HG02798 (cell line): Measurements from ENCODE around the gene TJAP1.

Experiments used
- ATAC-seq: cut with Tn5 transposase; IDR thresholded peaks from one replicate; pipeline ENCODE4 v1.9.1; 2021; ENCODE audit warnings: mild to moderate bottlenecking; ENCODE audit not compliant: unreplicated experiment, poor library complexity

Gene TJAP1

GRCh38 chr6:43499028-43499815 is 21.9 kb downstream of the TJAP1 start:
- ATAC-seq, result no peak

- ATAC-seq, result no peak
Observed at GRCh38 chr6:43500921-43501320, 23.6 kb downstream of the TJAP1 start.

GRCh38 chr6:43502666-43503065 is 25.3 kb downstream of the TJAP1 start:
- ATAC-seq, result no peak

DNA sequence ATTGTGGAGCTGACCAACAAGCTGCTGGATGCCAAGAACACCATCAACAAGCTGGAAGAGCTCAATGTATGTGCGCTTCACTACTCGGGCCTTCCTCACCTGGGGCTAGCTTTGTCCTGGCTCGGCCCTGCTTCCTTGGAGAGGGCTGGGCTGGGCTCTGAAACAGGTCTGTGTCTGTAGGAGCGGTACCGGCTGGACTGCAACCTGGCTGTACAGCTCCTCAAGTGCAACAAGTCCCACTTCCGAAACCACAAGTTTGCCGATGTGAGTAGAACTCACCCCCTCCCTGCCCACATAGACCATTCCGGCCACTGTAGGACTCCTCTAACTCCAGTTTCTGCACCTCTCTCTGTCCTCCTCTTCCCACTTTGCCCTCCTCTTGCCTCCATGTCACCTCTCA is 26.1 kb downstream of the TJAP1 start:
- ATAC-seq, result no peak

DNA sequence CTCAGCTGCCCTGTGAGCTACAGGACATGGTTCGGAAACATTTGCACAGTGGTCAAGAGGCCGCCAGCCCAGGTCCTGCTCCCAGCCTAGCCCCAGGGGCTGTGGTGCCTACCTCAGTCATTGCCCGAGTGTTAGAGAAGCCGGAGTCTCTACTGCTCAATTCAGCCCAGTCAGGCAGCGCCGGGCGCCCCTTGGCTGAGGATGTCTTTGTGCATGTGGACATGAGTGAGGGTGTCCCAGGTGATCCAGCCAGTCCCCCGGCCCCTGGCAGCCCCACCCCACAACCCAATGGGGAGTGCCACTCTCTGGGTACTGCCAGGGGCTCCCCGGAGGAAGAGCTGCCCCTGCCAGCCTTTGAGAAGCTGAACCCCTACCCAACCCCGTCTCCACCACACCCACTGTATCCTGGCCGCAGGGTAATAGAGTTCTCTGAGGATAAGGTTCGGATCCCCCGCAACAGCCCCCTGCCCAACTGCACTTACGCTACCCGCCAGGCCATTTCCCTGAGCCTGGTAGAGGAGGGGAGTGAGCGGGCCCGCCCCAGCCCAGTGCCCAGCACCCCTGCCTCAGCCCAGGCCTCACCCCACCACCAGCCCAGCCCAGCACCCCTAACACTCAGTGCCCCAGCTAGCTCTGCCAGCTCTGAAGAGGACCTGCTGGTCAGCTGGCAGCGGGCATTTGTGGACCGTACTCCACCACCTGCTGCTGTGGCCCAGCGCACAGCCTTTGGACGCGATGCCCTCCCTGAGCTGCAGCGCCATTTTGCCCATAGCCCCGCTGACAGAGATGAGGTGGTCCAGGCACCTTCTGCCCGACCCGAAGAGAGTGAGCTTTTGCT is 27.6 kb downstream of the TJAP1 start:
- ATAC-seq, result no peak

DNA sequence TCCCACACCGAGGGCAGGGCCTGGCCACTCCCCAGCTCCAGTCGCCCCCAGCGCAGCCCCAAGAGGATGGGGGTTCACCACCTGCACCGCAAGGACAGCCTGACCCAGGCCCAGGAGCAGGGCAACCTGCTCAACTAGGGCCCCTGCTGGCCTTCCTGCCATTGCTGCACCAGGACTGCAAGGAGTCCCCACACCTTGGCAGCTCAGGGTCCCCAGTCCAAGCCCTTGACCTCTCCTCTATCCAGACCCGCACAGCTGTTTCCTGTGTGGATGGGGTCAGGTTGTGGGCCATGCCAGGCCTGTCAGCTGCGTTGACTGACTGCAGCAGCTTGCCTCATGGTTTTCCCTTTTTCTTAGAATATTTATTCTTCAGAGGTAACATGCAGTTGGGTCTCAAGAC is 28.3 kb downstream of the TJAP1 start:
- ATAC-seq, result no peak

- ATAC-seq, result no peak
Observed at GRCh38 chr6:43506171-43506570, 28.8 kb downstream of the TJAP1 start.

DNA sequence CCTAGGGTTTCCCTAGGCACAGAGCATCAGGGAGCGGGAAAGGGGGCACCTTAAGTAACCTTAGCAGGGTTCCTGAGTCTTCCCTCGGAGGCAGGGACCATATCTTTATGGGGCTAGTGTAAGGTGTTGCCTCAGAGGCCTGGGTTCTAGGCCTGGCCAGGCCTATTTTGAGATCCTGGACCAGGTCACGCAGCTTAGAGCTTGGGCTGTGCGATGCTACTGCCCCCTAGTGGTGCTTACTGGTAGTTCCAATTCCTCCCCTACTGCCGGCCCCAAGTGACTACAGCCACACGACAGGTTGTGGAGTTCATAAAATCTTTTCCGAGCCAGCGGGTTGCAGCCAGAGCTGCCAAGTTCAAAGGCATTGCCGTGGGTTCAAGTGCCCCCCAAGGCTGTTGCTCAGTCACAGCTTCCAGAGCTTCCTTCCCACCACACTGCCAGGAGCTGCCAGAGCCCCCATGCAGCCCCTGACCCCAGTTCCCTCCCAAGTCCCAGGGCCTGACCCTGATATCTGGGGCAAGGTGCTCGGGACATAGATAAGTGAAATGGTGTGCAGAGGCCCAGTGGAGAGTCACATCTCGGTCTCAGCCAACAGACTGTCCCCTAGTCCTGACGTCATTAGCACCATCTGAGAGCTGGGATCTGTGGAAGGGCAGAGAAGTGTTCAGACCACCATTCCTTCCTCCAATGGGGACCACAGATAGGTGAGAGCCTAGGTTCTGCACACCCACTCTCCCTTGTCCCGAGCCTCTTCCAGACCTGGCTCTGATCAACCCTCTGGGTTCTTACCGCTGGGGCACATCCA is 29.5 kb downstream of the TJAP1 start:
- ATAC-seq, result peak; percentile 55

DNA sequence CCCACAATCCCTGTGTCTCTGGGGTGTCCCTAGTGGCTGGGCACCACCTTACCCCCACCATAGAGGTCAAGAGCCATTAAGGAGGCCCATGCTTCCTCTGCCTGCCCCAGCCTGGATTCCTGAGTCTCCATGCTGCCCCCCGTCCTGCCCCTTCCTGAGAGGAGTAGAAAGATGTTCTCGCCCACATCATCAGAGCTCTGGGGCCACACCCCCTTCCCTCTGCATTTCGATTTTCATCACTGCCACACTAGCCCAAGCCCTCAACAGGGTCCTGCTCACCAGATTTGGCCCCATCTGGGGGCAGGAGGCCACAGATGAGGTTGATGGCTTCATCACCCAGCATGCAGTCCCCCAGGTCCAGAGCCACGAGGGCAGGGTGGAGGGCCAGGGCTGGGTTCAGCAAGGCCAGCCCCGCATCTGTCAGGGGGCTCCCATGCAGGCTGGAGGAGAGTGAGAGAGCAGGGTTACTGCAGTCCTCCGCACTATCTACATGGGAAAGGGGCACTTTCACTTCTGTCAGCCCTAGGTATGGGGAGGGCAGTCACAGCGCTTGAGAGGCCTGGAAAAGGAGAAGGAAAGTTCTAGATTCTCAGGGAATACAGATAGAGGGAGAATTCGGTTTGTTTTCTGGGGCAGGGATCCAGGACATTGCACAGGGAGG is 31.2 kb downstream of the TJAP1 start:
- ATAC-seq, result no peak

DNA sequence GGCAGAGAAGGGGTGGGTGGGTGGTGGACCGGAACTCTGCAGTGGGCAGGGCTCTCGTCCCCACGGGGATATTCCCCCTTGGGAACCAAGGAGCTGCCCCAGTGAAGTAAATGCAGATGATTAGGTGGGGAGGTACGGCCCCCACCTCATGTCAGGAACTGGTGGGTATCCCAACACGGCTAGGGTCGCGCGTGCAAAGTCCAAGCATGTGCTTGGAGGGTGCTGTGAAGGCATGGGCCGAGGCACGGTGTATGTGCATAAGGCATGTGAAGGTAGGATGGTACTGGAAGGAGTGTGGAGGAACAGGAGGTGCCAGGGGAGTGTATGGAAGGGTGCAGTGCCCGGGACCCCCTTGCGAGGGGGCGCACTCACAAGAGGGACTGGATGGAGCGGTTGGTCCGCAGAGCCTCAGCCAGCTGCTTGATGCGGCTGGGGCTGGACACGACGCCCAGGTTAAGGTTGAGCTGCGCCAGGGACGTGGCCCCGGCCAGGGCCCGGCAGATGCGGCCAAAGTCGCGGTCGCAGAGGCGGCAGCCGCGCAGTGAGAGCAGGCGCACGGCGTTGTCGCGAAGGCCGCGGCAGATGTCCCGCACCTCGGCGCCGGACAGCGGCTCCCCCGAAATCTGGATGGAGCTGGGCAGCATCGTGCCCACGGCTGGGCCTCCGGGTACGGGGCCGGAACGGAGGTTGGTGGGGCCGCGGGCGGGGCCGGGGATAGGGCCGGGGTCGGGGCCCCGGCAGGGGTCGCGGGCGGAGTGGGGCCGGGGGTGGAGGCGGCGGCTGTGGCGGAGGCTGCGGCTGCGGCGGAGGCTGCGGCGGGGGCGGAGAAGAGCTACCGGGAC is 32.0 kb downstream of the TJAP1 start:
- ATAC-seq, result peak; percentile 2

DNA sequence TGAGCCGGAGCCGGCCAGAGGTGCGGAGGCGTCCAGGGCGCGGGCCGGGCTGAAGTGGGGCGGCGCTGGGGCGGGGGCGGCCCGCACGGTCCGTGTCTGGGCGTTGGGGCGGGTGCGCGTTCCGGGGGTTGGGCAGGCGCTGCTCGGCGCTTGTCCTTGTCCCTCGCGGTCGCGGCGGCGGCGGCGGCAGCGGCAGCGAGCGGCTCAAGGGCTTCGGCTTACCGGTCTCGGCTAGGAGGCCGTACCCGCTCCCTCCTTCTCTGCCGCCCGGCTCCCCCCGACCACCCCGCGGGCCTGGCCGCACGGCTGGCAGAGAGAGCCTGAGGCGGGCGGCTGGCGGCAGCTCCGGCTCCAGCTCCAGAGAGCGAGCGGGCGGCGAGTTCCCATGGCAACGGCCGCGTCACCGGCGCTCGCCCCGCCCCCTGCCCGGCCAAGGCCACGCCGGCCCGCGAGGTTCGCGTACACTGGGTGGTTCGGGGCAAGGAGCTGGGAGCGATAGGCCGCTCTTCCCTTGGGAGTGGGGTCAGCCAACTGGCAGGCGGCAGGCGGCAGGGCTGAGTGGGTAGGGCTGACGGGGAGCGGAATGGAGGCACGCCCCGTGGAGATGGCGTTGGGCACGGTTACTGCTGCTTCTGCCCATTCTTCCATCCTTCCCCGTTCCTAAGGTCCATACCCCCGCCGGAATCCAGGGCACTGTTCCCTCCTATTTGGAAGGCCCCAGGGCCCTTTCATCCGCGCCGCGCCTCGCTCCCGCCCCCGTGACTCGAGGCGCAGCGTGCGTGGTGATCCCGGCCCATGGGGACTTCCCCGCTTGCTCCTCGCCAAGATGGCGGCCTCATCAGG is 32.8 kb downstream of the TJAP1 start, which contains the start of gene LRRC73:
Gene LRRC73 (minus strand): TSS at position 363 of the 843 bp plus-strand sequence. CDS start 561 bp downstream, outside the sequence.
- peak; percentile 71 for ATAC-seq

DNA sequence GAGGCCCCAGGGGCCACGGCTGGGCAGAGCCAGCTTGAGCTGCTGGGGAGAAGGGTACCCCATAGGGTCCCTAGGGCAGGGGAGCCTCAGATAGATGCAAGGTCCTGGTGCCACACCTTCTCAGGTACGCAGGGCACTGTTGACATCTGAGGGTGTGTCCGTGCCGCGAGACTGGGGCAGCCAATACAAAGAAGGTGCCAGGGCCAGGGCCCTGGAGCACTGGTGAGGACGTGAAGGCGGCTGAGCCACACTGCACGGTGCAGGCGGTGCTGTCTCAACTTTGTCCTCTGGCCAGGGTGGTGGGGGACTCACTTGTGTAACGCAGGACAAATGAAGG is 33.4 kb downstream of the TJAP1 start:
- no peak for ATAC-seq

- ATAC-seq, result no peak
Observed at GRCh38 chr6:43511824-43512415, 34.5 kb downstream of the TJAP1 start.

- no peak for ATAC-seq
Observed at GRCh38 chr6:43515808-43516207, 38.4 kb downstream of the TJAP1 start.

- no peak for ATAC-seq
Observed at GRCh38 chr6:43516367-43516696, 39.0 kb downstream of the TJAP1 start.

DNA sequence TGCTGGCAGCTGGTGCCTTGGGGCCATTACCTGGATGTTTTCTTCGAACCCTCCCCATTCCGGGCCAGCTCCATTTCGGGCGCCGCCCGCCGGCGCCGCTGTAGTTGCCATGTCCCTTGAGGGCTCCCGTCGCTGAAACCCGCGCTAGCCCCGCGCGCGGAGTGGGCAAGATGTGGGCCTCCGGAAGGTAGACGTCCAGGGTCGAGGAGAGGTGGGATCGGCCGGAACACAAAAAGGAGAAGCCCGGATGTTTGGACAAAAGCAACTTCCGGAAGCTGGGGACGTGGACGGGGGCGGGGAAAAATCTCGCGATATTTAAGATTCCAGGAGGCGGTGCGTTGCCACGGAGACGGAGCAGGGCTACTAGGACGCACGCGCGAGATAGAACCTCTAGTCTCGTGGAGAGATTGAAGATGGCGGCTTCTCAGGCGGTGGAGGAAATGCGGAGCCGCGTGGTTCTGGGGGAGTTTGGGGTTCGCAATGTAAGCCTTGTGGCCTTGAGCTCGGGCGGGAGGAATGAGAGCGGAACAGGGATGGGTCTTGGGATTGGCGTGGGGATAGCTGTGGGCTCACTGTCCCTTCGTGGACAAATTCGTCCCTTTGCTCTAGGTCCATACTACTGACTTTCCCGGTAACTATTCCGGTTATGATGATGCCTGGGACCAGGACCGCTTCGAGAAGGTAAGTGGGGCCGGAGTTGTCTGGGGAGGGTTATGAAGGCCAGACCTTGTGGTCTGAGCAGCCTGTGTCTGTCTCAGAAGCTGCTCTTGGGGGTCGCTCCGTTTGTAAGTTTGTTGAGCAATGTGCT is 39.5 kb downstream of the TJAP1 start, which contains the start of the genes POLR1C and YIPF3:
Gene POLR1C (plus strand): TSS at position 393 of the 808 bp plus-strand sequence. CDS start 21 bp downstream, at position 414.
Gene YIPF3 (minus strand): TSS at position 230 of the 808 bp plus-strand sequence. CDS start 119 bp downstream, at position 111.
- ATAC-seq, result peak; percentile 91
